SU-DHL-6 (cell line): Measurements from ENCODE around the gene AIG1.

ENCODE experiments used
- H2AFZ ChIP-seq: fragments of 200-600 bp; sonication (generic); 2 replicates; pipeline ENCODE4 v1.6.1; 2014; ENCODE audit warnings: low read depth, mild to moderate bottlenecking, moderate library complexity, mixed read lengths, antibody characterized with exemption, low read length; ENCODE audit not compliant: severe bottlenecking
- H3F3A ChIP-seq: fragments of 200-600 bp; shearing (Covaris generic); 2 replicates; pipeline ENCODE4 v1.6.0; 2016; ENCODE audit warnings: antibody characterized with exemption, mild to moderate bottlenecking; ENCODE audit not compliant: insufficient read depth
- H3K27ac ChIP-seq: fragments of 200-600 bp; sonication (generic); 2 replicates; pipeline ENCODE4 v1.5.1; 2016; ENCODE audit warnings: low read depth, mild to moderate bottlenecking, low read length, moderate library complexity, mixed read lengths
- H3K27me3 ChIP-seq: fragments of 200-600 bp; sonication (generic), shearing (Covaris generic); 2 replicates; pipeline ENCODE4 v1.6.0; 2014; ENCODE audit warnings: mild to moderate bottlenecking, low read length
- H3K36me3 ChIP-seq: fragments of 200-600 bp; sonication (generic); 2 replicates; pipeline ENCODE4 v1.6.1; 2014; ENCODE audit warnings: mild to moderate bottlenecking, low read length, mixed read lengths
- H3K4me2 ChIP-seq: fragments of 300-600, 200-600 bp; shearing (Covaris generic), sonication (generic); 2 replicates; pipeline ENCODE4 v1.6.0; 2014; ENCODE audit warnings: low read length, low read depth, mild to moderate bottlenecking; ENCODE audit not compliant: poor library complexity, severe bottlenecking
- H3K4me3 ChIP-seq: fragments of 200-600 bp; sonication (generic); 2 replicates; pipeline ENCODE4 v1.5.1; 2014; ENCODE audit warnings: antibody characterized with exemption, low read length, mild to moderate bottlenecking, mixed read lengths; ENCODE audit not compliant: insufficient read depth, poor library complexity, severe bottlenecking
- H3K79me2 ChIP-seq: fragments of 200-600 bp; sonication (generic); 2 replicates; pipeline ENCODE4 v1.6.1; 2014; ENCODE audit warnings: mild to moderate bottlenecking, low read length, moderate library complexity; ENCODE audit not compliant: insufficient read depth
- H3K9ac ChIP-seq: fragments of 200-600 bp; sonication (generic); 2 replicates; pipeline ENCODE4 v1.7.0; 2014; ENCODE audit warnings: mild to moderate bottlenecking, low read length
- H3K9me2 ChIP-seq: fragments of 200-600 bp; sonication (generic); replicated peaks from 2 replicates; pipeline ENCODE4 v1.6.1; 2014; ENCODE audit warnings: low read length; ENCODE audit not compliant: insufficient read depth
- H3K9me3 ChIP-seq: fragments of 200-600 bp; sonication (generic); 2 replicates; pipeline ENCODE4 v1.6.1; 2014; ENCODE audit warnings: low read length, mixed read lengths; ENCODE audit not compliant: insufficient read depth
- H4K20me1 ChIP-seq: fragments of 200-600 bp; sonication (generic); 2 replicates; pipeline ENCODE4 v1.6.1; 2014; ENCODE audit warnings: low read depth, mild to moderate bottlenecking, antibody characterized with exemption, low read length, moderate library complexity, mixed read lengths
- EZH2phosphoT487 ChIP-seq: fragments of 200-600 bp; sonication (generic), shearing (Covaris generic); conservative IDR thresholded peaks from 2 replicates; pipeline ENCODE4 v1.6.1; 2018; ENCODE audit warnings: mild to moderate bottlenecking, antibody characterized with exemption, low read length, moderate library complexity, mixed read lengths
- TF ChIP-seq, protein P1 (sequence below): fragments of 200-600 bp; sonication (generic); IDR thresholded peaks from one replicate; pipeline ENCODE4 v1.5.1; 2017; ENCODE audit warnings: antibody characterized with exemption, mild to moderate bottlenecking, low read length, moderate library complexity; ENCODE audit not compliant: insufficient read depth, poor library complexity, severe bottlenecking

Gene AIG1

DNA sequence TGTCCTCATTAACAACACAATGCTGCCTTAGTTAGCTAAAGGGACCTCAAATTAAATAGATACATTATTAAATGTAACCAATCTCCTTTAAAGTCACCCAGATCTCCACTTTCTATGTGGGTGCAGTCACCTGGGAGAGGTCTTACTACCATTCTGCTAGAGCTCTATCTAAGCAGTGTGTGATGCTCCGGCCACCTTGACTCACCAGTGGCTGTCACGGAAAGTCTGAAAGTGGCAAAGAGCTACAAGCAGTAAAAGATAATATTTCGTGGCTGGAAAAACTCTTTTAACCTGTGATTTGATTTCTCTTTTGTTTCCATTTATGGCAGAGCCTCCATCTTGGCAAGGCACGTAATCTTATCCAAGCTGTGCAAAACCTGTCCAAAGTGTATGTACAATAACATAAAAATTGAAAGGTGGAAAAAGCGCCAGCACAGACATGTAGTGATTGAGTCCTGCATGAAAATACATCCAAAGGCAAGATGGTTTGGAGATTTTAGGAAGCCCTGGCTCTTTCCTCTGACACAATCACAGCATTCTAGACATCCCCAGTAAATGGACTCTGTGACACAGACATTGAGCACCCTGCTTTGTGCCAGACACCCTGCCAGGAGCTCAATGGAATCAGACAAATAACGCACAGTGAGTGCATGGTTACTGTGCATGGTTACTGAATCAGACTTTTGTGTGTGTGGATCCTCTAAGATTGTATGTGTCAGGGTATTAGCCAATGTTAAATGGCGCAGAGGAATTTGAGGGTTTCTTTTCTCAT, 273.2 kb downstream of the AIG1 start:
- TF ChIP-seq, protein P1, sequence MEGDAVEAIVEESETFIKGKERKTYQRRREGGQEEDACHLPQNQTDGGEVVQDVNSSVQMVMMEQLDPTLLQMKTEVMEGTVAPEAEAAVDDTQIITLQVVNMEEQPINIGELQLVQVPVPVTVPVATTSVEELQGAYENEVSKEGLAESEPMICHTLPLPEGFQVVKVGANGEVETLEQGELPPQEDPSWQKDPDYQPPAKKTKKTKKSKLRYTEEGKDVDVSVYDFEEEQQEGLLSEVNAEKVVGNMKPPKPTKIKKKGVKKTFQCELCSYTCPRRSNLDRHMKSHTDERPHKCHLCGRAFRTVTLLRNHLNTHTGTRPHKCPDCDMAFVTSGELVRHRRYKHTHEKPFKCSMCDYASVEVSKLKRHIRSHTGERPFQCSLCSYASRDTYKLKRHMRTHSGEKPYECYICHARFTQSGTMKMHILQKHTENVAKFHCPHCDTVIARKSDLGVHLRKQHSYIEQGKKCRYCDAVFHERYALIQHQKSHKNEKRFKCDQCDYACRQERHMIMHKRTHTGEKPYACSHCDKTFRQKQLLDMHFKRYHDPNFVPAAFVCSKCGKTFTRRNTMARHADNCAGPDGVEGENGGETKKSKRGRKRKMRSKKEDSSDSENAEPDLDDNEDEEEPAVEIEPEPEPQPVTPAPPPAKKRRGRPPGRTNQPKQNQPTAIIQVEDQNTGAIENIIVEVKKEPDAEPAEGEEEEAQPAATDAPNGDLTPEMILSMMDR: no peak
- TF ChIP-seq EZH2phosphoT487: no peak
- Histone ChIP-seq H3K9me2 (no peaks in the 10 kb centered on the region; the same call in 1 of the 2 replicates), H3K9ac (no peak overlapping the region)

DNA sequence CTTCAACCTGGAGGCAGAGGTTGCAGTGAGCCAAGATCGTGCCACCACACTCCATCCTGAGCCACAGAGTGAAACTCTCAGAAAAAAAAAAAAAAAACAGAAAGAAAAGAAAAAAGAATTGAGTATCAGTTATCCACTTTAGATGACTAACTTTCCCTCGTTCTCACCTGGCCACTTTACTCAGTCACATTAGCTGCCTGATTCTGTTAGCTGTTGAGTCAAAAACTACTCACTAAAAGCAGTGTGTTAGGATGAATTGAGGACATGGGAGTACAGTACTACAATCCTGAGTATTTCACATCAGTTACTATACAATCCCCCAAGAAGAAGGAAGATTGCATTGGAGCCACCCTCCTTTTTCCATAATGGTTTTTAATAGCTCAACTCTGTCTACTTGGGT, 275.2 kb downstream of the AIG1 start:
- H2AFZ ChIP-seq: no peak overlapping the region
- H3K36me3 ChIP-seq: no peaks in the 10 kb centered on the region
- no peaks in the 10 kb centered on the region for H3F3A ChIP-seq
- H3K79me2 ChIP-seq: no peaks in the 10 kb centered on the region
- no peaks in the 10 kb centered on the region for H3K9me3 ChIP-seq
- H3K27me3 ChIP-seq: no peaks in the 10 kb centered on the region
- no peaks in the 10 kb centered on the region for H4K20me1 ChIP-seq
- no peaks in the 10 kb centered on the region; the same call in 1 of the 2 replicates for H3K9me2 ChIP-seq
- H3K4me3 ChIP-seq: no peak overlapping the region
- H3K9ac ChIP-seq: no peak overlapping the region
- no peak overlapping the region for H3K27ac ChIP-seq
- no peak overlapping the region for H3K4me2 ChIP-seq
- TF ChIP-seq, protein P1: no peak
- TF ChIP-seq EZH2phosphoT487: no peak

More for the DNA sequence above, 273.2 kb downstream of the AIG1 start:
- Histone ChIP-seq H4K20me1 (no peaks in the 10 kb centered on the region), H3F3A (no peaks in the 10 kb centered on the region), H3K4me2 (no peak overlapping the region), H3K4me3 (no peak overlapping the region), H3K27ac (no peak overlapping the region), H3K27me3 (no peaks in the 10 kb centered on the region), H3K36me3 (no peaks in the 10 kb centered on the region), H3K9me3 (no peaks in the 10 kb centered on the region), H3K79me2 (no peaks in the 10 kb centered on the region), H2AFZ (no peak overlapping the region)

DNA sequence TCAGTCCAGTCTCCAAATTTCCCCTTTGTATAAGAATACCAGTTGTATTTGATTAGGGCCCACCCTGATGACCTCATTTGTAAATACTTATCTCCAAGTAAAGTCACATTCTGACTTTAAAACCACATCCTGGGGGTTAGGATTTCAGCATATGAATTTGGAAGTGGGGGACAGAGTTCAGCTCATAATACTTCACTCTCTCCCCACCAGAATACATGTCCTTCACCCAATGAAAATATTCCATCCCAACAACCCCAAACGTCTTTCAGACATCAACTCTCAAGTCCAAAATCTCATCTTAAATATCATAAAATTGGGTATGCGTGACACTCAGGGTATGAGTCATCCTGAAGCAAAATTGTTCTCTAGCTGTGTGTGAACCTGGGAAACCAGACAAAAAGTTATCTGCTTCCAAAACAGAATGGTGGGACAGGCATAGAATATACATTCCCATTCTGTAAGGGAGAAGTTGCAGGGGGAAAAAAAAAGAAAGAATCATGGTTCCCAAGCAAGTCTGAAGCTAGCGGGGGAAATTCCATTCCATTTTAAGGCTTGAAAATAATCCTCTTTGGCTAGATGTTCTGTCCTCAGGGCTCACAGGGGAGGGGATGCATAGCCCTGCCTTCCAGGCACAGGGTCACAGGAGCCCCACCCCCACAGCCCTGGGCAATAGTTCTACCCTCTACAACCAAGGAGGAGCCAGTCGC, 275.9 kb downstream of the AIG1 start:
- Histone ChIP-seq H3K27ac (no peak overlapping the region), H4K20me1 (no peaks in the 10 kb centered on the region), H3K4me2 (no peak overlapping the region), H3K9me3 (no peaks in the 10 kb centered on the region), H3F3A (no peaks in the 10 kb centered on the region), H3K27me3 (no peaks in the 10 kb centered on the region), H3K36me3 (no peaks in the 10 kb centered on the region), H3K4me3 (no peak overlapping the region), H3K9ac (no peak overlapping the region), H3K79me2 (no peaks in the 10 kb centered on the region), H2AFZ (no peak overlapping the region), H3K9me2 (no peaks in the 10 kb centered on the region)
- TF ChIP-seq, protein P1: no peak
- TF ChIP-seq EZH2phosphoT487: no peak
